ENCODE results near the gene ALDH4A1.

The ALDH4A1 gene

DNA sequence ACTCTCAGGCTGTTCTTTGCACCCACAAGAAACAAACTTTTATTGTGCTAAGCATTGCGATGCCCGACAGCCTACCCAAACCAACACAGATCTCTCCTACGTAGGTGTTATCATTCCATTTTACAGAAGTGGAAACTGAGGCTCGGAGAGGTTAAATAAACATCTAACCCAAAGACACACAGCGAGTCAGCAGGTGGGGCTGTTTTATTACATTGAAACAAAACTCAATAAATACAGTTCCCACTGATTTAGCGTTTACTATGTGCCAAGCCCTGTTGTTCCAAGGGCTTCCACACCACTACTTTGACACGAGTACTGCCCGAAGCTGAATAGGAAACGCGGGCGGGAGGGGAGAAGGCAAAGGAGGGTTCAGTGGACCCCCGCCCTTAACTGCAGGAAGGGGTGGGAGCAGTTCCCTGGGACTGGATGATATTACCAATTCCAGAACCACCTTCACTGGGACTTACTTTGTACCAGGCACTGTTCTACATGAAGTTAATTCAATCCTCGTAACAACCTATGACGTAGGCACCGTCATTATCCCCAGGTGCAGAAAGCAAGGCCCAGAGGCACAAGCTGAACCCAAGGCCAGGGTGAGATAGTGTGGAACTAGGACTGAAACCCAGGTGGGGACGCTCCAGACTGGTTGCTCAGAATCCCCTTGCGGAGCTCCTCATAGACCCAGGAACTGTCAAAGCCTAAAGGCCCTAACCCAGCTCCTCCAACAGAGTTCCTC, 19.3 kb upstream of the ALDH4A1 start:
- DNase-seq = no peak

DNA sequence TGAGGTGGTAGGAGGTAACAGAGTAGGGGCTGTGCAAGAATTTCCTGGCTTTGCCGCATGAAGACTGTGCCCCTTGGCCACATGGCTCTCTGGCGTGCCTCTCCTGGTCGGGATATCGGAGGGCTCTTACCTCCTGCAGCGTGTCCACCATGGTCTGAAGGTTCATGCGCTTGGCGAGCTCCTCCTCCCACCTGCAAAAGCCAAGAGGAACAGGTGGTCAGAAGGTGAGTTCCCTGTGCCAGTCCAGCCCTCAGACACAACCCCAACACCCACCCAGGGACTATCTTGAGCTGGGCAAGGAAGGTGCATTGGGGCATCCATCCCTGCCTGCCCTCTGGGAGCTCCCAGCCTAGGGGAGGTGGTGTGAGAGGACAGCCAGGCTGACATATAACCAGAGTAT, 18.6 kb upstream of the ALDH4A1 start:
- DNase-seq = no peak

GRCh38 chr1:18919956-18920355, 17.6 kb upstream of the ALDH4A1 start:
- DNase-seq = no peak

DNA sequence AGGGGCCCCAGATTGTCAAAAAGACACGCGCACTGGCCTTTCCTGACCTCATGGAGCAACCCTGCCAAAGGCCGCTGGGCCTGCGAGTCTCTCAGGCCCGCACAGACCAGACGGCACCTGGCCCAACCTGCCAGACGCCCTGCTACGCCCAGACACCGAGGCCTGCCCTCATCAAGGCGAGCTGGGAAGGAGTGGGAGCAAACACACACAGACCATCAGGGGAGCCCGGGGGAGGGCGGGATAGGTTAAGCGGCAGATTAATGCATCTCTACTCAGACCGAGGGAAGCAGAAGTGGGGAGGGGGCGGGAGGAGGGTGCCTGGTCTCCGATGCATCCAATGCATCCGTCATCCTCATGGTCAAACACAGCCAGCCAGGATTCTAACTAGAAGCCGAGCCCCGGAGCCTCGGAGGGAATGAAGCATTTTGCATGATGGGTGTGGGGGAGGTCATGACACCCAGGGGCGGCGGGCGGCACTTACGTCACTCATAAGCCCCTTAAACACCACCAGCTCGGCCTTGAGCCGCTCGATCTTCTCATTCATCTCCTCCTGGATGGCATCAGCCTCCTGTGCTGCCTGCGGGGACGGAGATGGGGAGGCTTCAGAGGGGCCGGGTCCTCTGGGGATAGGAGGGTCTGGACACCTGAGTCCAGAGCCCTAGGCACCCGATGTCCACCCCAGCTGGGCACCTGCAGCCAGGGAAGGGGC, 17.0 kb upstream of the ALDH4A1 start:
- DNase-seq = no peak

DNA sequence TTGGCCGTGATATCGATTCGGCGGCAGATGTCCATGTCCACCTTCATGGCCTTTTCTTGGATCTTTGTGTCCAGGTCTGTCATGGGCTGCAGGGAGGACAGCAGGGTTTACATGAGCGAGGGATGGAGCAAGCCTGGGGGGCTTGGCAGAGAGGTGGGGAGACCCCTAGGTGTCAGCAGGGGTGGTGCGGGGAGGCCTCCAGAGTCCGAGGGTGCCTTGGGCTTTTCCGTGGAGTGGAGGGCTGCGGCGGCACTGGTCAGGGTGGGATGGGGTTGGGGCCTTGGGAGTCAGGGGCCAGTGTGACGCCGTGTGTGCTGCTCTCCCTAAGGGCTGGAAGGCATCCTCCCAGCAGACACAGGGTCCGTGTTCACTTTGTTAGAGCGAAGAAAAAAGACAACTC, 16.1 kb upstream of the ALDH4A1 start:
- DNase-seq = no peak

- no peak for DNase-seq
These were observed 14.9 kb upstream of the ALDH4A1 start for GRCh38 chr1:18917071-18917799.

DNA sequence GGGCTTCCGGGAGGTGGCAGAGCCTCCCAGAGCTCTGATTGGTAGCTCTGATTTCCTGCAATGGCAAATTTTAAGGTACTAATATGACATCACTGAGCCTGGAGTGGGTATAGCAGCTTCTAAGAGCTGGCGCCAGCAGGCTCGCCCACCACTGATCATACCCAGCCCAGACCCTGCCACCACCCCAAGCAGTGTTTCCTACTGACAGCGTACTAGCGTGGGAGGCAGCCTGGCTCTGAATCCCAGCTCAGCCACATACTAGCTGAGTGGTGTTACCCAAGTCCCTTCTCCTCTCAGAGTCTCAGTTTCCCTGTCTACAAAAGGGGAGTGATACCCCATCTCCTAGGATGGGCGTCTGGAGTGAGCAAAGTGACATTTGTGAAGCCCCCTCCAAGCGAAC, 13.0 kb upstream of the ALDH4A1 start:
- no peak for DNase-seq

GRCh38 chr1:18913065-18913835, 10.9 kb upstream of the ALDH4A1 start:
- peak; percentile 9 to 52 for DNase-seq

DNA sequence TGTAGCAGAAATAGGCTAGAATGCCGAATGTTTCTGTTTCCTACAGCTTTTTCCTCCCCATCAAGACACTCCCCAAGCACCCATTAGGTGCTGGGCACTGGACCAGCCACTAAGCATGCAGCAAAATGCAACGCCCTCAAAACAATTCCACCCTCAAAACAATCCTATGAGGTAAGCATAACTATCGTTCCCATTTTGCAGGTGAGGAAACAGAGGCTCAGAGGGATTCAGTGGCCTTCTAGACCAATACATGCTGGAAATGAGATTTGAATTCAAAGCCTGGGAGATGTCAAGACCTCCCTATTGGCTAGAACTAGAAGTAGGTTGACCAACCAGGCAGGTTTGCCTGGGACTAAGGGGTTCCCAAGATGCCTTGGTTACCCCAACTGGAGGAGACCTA, 10.2 kb upstream of the ALDH4A1 start:
- no peak for DNase-seq

DNA sequence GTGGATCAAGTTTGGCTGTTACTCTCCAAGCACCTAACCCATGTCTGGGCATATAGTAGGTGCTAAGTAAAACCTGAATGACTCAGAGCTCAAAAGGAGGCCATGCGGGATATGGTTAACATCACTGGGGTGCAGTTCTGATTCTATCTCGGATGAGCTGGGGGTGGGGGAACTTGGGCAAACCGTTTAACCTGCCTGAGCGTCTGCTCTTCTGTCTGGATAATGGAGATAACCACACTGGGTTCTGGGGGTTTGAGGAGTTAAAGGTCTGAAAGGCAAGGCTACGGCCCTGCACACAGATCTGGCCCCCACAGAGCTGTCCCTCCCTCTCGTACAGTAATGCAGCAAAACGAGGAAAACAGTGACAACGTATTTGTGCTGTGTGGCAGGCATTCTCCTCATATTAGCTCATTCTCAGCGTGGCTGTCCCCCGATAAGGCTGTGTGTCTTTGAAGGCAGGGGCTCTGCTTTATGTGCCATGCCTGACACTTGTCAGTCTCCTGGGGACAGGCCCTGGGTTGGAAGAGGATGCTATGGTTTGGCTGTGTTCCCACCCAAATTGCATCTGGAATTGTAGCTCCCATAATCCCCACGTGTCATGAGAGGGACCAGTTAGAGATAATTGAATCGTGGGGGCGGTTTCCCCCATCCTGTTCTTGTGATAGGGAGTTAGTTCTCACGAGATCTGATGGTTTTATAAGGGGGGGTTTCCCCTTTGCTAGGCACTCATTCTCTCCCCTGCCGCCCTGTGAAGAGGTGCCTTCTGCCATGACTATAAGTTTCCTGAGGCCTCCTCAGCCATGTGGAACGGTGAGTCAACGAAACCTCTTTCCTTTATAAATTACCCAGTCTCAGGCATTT, 6.8 kb upstream of the ALDH4A1 start:
- DNase-seq = no peak

DNA sequence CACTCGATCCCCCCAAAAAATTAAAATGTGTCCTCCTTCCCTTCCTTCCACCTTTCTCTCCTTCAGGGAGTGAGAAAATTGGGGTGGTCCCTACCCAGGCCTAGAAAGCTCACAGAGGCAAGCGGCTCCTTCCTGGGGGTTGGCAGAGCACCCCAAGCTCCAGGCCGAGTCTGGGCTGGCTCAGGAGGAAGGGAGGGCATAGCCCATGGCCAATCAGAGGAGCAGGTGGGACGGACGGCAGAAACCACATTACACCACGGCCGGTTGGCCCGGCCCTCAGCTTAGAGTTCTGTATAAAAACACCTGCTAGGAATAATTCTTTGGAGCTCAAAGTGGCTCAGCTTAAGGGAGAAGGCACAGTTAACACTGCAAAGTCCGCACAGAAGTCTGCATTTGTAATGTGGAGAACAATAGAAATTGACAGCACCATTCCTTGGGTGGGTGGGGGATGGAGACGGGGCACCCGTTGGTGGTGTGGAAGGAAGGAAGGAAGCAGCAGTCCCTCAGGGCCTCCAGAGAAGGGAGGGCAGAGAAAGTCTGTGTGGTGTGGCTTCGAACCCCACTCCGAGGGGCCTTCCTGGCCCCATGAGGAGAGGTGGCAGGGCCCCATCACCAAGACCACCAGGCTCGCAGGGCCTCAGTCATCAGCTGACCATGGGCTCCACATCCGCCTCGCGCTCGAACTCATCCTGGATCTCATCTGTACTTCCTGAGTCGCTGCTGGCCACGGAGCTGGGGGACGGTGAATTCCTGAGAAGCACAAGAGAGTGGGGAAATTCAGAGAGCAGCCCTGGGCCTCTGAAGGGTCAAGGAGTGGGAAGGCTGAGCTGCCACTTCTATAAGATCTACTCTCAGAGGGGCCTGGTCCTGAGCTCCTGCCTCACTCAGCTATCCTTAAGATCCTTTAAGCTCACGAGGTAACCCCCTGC, 5.8 kb upstream of the ALDH4A1 start:
- DNase-seq = no peak

- peak in 1 of 2 experiments; percentile 59 for DNase-seq
These were observed 4.9 kb upstream of the ALDH4A1 start for GRCh38 chr1:18907021-18907916.

DNA sequence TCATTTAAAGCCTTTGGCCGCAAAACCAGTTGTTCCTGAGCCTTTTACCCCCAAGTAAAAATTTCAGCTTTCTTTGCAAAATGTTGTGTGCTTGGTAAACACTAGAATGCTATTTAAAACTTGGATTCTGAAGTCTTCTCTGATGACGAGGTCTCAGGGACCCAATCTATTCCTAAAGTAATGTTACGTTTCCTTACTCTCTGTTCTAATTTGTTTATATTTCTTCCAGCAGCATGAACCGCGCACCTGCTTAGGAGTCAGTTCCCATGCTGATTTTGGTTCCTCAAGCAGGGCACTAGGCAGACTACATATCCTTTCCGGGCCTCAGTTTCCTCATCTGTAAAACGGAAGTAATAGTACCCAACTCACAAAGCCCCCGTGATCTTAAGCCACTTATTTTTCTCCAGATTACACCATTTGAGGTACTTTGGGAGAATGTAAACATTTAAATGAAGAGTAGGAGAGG, 969 bp upstream of the ALDH4A1 start:
- no peak for DNase-seq

- no peak for DNase-seq
These were observed 318 bp downstream of the ALDH4A1 start for GRCh38 chr1:18901952-18902522.

DNA sequence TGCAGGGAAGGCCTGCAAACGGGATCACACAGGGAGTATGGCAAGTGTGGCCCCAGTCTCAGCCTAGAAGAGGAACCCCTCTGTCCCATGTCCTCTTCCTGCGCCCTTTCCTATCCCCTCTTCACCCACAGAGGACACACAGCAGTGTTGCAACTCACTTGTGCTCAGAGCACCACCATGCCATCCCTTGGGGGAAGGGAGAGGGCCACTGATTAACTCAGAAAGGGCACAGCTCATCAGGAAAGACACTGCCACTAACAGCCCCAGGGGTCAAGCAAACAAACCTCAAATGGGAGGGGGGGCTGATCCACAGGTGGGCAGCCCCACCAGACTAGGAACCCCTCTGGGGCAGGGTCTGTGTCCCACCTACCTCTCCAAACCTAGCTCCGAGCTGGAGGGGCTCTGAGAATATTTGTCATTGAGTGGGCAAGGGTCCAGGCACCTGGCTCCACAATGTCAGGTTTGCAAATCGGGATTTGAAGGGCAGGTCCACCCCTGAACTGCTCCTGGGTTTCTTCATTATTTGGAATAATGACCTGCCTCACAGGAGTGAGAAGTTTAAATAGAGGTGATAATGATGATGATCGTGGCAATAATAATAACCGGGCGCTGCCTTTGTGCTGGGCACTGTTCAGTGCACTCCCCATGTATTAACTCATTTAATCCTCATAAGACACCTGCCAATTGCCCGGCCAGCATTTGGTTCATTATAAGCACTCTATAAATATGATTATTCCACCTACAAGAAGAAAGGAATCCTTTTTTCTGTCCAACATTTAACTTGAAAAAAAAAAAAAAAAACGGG, 1.0 kb downstream of the ALDH4A1 start:
- no peak for DNase-seq

GRCh38 chr1:18900303-18900841, 2.0 kb downstream of the ALDH4A1 start:
- DNase-seq = no peak

DNA sequence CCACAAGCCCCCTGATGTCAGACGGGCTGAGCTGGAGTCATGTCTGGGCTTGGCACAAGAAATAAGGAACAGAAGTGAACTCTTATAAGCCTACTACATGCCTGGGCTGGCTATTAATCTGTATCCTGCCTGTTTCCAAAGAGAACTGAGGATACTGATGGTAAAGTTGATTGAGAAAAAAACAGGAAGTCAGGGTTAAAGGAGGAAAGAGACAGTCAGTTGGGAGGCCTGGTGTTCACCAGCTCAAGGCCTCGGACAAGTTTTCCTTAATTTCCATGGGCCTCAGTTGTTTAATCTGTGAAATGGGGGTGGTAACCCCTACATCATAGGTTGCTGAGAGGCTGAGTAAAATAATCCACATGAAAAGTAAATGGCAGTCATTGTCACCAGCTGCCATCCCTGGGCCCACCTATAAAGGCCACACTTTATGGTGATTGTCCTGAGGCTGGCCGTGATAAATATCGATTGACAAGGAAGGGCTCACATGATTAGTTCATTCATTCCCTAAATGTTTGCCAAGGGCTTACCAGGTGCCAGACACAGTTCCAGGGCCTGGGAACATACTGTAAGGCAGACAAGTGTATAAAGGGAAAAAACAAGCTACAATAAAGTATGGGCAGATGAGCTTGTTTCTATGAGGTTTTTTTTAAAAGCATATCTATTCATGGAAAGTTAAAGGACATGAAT, 2.8 kb downstream of the ALDH4A1 start:
- no peak for DNase-seq

DNA sequence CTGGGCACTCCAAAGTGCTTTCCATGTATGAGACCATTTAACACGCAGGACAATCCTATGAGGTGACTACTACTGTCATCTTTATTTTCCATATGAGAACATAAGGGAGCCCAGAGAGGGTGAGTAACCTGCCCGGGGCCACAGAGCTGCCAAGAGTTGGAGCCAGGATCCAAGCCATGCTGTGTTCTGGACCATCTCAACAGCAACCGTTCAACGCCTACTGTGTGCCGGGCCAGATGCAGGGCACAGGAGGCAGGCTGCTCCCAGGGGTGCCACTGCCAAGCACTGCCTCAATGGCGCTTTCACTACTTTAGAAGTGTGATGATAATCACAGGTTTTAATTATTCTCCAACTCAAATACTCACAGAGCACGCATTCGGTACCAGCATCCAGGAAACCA, 3.8 kb downstream of the ALDH4A1 start:
- DNase-seq = no peak
